Liver (tissue), 3 donors: ENCODE results near the gene KAT14.

Source experiments
- ATF3 ChIP-seq: IDR thresholded peaks from 2 replicates; pipeline ENCODE4 v1.6.1; 2016; ENCODE audit warnings: antibody characterized with exemption
- CTCF ChIP-seq: fragments of 150-350 bp; IDR thresholded peaks from 2 replicates; pipeline ENCODE4 v1.5.1; 2017; ENCODE audit warnings: improper control_type of control experiment, low read depth, low read length; ENCODE audit not compliant: missing input control
- EGR1 ChIP-seq, 2 donors: IDR thresholded peaks; 2 replicates each; pipeline ENCODE4 v1.6.1; 2016 to 2018; ENCODE audit warnings: antibody characterized with exemption in 2 of 2, low read depth in 2 of 2
- GABPA ChIP-seq, 2 donors: IDR thresholded peaks in 1 of 2; conservative IDR thresholded peaks in 1 of 2; 2 replicates each; pipeline ENCODE4 v1.6.1; 2016; ENCODE audit warnings: antibody characterized with exemption in 2 of 2, mild to moderate bottlenecking in 1 of 2, moderate library complexity in 1 of 2
- HNF4A ChIP-seq, 2 donors: conservative IDR thresholded peaks; 2 replicates each; pipeline ENCODE4 v1.6.1; 2016; ENCODE audit warnings: antibody characterized with exemption in 2 of 2, mild to moderate bottlenecking in 2 of 2
- JUND ChIP-seq, 2 donors: IDR thresholded peaks; 2 replicates each; pipeline ENCODE4 v1.6.1; 2016; ENCODE audit warnings: antibody characterized with exemption in 2 of 2
- MAX ChIP-seq: IDR thresholded peaks from 2 replicates; pipeline ENCODE4 v1.6.1; 2016; ENCODE audit warnings: antibody characterized with exemption
- RAD21 ChIP-seq, 2 donors: IDR thresholded peaks; 2 replicates each; pipeline ENCODE4 v1.6.1; 2016; ENCODE audit warnings: antibody characterized with exemption in 2 of 2, mild to moderate bottlenecking in 2 of 2
- REST ChIP-seq: IDR thresholded peaks from 2 replicates; pipeline ENCODE4 v1.6.1; 2016; ENCODE audit warnings: antibody characterized with exemption, mild to moderate bottlenecking
- RXRA ChIP-seq, 2 donors: IDR thresholded peaks; 2 replicates each; pipeline ENCODE4 v1.6.1; 2017 to 2018; ENCODE audit warnings: antibody characterized with exemption in 2 of 2, mild to moderate bottlenecking in 1 of 2
- TAF1 ChIP-seq: conservative IDR thresholded peaks from 2 replicates; pipeline ENCODE4 v1.6.1; 2016; ENCODE audit warnings: antibody characterized with exemption, mild to moderate bottlenecking
- YY1 ChIP-seq: IDR thresholded peaks from 2 replicates; pipeline ENCODE4 v1.6.1; 2016; ENCODE audit warnings: antibody characterized with exemption, mild to moderate bottlenecking
- ZBTB33 ChIP-seq: IDR thresholded peaks from 2 replicates; pipeline ENCODE4 v1.6.1; 2016; ENCODE audit warnings: antibody characterized with exemption
- donor health status: healthy.
- donor health status: healthy.

GRCh38 chr20:18103497-18103896 lies 34.2 kb upstream of the KAT14 start:
- TF ChIP-seq CTCF: no peak
- TF ChIP-seq ZBTB33: no peak
- no peak for TF ChIP-seq YY1
- no peak for TF ChIP-seq MAX
- no peak for TF ChIP-seq EGR1 (IDR thresholded peaks at IDR 0.05; ENCODE audit: low read depth in 2 of 2)
- TF ChIP-seq GABPA (IDR thresholded peaks at IDR 0.05 in 1 of 2, conservative IDR thresholded peaks at IDR 0.05 in 1 of 2): no peak
- no peak for TF ChIP-seq RXRA (IDR thresholded peaks at IDR 0.05)
- TF ChIP-seq JUND (IDR thresholded peaks at IDR 0.05): no peak
- TF ChIP-seq REST: no peak
- no peak for TF ChIP-seq RAD21 (IDR thresholded peaks at IDR 0.05)
- no peak for TF ChIP-seq TAF1
- no peak for TF ChIP-seq ATF3
- no peak for TF ChIP-seq HNF4A (conservative IDR thresholded peaks at IDR 0.05)
